Measurements from ENCODE around the gene MX2.
A peak's percentile ranks its signal among the peaks of the same experiment; 100 is the strongest.
"Not testable (repeated sequence)": the region's sequence is repeated elsewhere in the genome, so short reads cannot be mapped to it uniquely, and the experiment has no call there.

MX2 gene

GRCh38 chr21:41387824-41388223 is 26.0 kb downstream of the MX2 start:
- DNase-seq = no peak

GRCh38 chr21:41388259-41388658 is 26.4 kb downstream of the MX2 start:
- DNase-seq = no peak

GRCh38 chr21:41390043-41390639 is 28.3 kb downstream of the MX2 start:
- DNase-seq = no peak

- no peak for DNase-seq
Observed at GRCh38 chr21:41393876-41394465, 32.1 kb downstream of the MX2 start.

- DNase-seq = no peak
Observed at GRCh38 chr21:41396558-41397075, 34.8 kb downstream of the MX2 start.

GRCh38 chr21:41397471-41397891 is 35.7 kb downstream of the MX2 start:
- DNase-seq = no peak

- no peak for DNase-seq
Observed at GRCh38 chr21:41398251-41398650, 36.4 kb downstream of the MX2 start.

GRCh38 chr21:41398831-41399230 is 37.0 kb downstream of the MX2 start:
- no peak for DNase-seq

- no peak for DNase-seq
Observed at GRCh38 chr21:41399246-41399800, 37.5 kb downstream of the MX2 start.

GRCh38 chr21:41402231-41402630 is 40.4 kb downstream of the MX2 start:
- no peak for DNase-seq

GRCh38 chr21:41402796-41403195 is 41.0 kb downstream of the MX2 start:
- no peak for DNase-seq

- DNase-seq = no peak
Observed at GRCh38 chr21:41403331-41403730, 41.5 kb downstream of the MX2 start.

- DNase-seq = no peak
Observed at GRCh38 chr21:41403966-41404365, 42.1 kb downstream of the MX2 start.

- no peak for DNase-seq
Observed at GRCh38 chr21:41405321-41405720, 43.5 kb downstream of the MX2 start.

- DNase-seq = no peak
Observed at GRCh38 chr21:41406340-41406739, 44.5 kb downstream of the MX2 start.

GRCh38 chr21:41407541-41408460 is 46.0 kb downstream of the MX2 start:
- no peak for DNase-seq

GRCh38 chr21:41410361-41410760 is 48.5 kb downstream of the MX2 start:
- DNase-seq = no peak

GRCh38 chr21:41410767-41411448 is 49.1 kb downstream of the MX2 start:
- DNase-seq = no peak

GRCh38 chr21:41411449-41412089 is 49.7 kb downstream of the MX2 start:
- DNase-seq = peak in 1 of 5 donors; percentile 21

- DNase-seq = not testable (repeated sequence)
Observed at GRCh38 chr21:41417505-41417904, 55.7 kb downstream of the MX2 start.

- no peak for DNase-seq
Observed at GRCh38 chr21:41418393-41418792, 56.6 kb downstream of the MX2 start.

Measured in T-helper 1 cell (primary cell).